Activated naive CD8-positive, alpha-beta T cell treated with anti-CD3 and anti-CD28 coated beads, Interleukin-2, amount 10 ng/mL, durations not matched to agents 7 days and 5 days (primary cell): ENCODE results near the gene HNRNPD. TPM values are rescaled to one million over a fixed set of nuclear protein-coding genes. Genes with fewer than 3 reads are reported as not detected.
"Not testable (repeated sequence)": the region's sequence is repeated elsewhere in the genome, so short reads cannot be mapped to it uniquely, and the experiment has no call there.

Experiments
- ATAC-seq: fragments of 150-1000 bp; cut with Tn5 transposase; one replicate; pipeline ENCODE4 v1.10.0; 2021; ENCODE audit warnings: low read depth, moderate library complexity
- POLR2A ChIA-PET: fragments of 350-600 bp; sonication (Branson Sonifier 250); formaldehyde crosslinking; loops from one replicate; lab custom pipeline; 2021; ENCODE audit warnings: antibody characterized with exemption; lab: Charles Lee
- DNase-seq: peaks from one replicate; pipeline ENCODE4 v3.0.0; 2021
- H3K27ac Mint-ChIP-seq: one replicate; pipeline ENCODE4 v1.8.0; 2022; ENCODE audit warnings: mild to moderate bottlenecking, mixed read lengths
- H3K27me3 Mint-ChIP-seq: one replicate; pipeline ENCODE4 v1.8.0; 2022; ENCODE audit warnings: mild to moderate bottlenecking, moderate library complexity, mixed read lengths
- H3K36me3 Mint-ChIP-seq: one replicate; pipeline ENCODE4 v1.8.0; 2021; ENCODE audit warnings: mild to moderate bottlenecking, mixed read lengths
- H3K4me1 Mint-ChIP-seq: one replicate; pipeline ENCODE4 v1.8.0; 2021; ENCODE audit warnings: mixed read lengths
- H3K4me3 Mint-ChIP-seq: one replicate; pipeline ENCODE4 v1.8.0; 2022; ENCODE audit warnings: mild to moderate bottlenecking, moderate library complexity, mixed read lengths
- H3K9me3 Mint-ChIP-seq: one replicate; pipeline ENCODE4 v1.8.0; 2021; ENCODE audit warnings: mixed read lengths
- total RNA-seq, 2 experiments: library from RNA; stranded (reverse); gene quantifications; one replicate each; pipeline ENCODE4 v1.2.3, GENCODE V29; 2021

HNRNPD gene
- total RNA-seq, 2 experiments from 2014 or later, result 356 to 360 TPM

DNA sequence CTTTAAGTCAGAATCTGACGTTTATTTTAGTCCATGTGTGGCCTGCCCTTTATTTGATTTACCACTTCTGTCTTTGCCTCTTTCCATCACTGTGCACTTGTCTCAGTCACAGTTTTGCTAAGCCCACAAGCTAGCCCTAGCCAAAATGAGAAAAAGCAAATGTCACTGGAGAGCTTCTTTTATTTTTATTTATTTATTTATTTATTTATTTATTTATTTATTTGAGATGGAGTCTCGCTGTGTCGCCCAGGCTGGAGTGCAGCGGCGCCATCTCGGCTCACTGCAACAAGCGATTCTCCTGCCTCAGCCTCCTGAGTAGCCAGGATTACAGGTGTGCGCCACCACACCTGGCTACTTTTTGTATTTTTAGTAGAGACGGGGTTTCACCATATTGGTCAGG lies 16.3 kb upstream of the HNRNPD start:
- not testable (repeated sequence) for H3K4me3 Mint-ChIP-seq, H3K27ac Mint-ChIP-seq, ATAC-seq, DNase-seq, H3K36me3 Mint-ChIP-seq, H3K4me1 Mint-ChIP-seq, H3K9me3 Mint-ChIP-seq
- POLR2A ChIA-PET, result interaction anchor here (0.7 kb wide), 1 partner anchor 16 kb away, joined by 3 read pairs; the partner anchor contains the start of gene HNRNPD
- H3K27me3 Mint-ChIP-seq, result peaks cover 11% of the 10 kb centered on the region

DNA sequence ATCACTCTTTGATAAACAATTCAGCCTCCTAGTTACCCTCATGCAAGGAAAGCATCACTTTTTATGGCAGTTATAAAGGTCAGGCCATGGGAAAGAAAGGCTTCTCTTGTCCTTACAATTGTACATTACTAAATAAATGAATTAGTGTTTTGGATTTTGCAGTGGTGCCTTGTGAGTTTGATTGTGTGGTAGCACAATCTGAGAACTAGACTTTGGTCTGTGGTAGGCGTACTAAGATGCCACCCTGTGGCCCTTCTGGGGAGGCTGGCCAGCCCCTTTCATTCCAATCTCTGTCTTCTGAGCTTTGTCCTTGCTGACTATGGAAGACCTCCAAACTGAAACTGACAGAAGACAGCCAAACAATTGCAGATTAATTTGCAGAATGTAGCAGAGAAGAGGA lies 14.6 kb upstream of the HNRNPD start:
- Mint-ChIP-seq H3K4me3 (no peak overlapping the region), H3K27me3 (peaks cover 9% of the 10 kb centered on the region), H3K36me3 (peaks cover 6% of the 10 kb centered on the region), H3K27ac (no peak overlapping the region), H3K4me1 (peaks cover 2% of the 10 kb centered on the region), H3K9me3 (peaks cover 6% of the 10 kb centered on the region)
- ATAC-seq (no peak), DNase-seq (no peak)
- POLR2A ChIA-PET, result no interaction called here

DNA sequence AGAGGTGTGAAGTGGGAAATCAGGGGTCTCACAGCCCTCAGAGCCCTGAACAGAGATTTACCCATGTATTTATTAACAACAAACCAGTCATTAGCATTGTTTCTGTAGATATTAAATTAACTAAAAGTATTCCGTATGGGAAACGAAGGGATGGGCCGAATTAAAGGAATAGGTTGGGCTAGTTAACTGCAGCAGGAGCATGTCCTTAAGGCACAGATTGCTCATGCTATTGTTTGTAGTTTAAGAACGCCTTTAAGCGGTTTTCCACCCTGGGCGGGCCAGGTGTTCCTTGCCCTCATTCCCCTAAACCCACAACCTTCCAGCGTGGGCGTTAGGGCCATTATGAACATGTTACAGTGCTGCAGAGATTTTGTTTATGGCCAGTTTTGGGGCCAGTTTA lies 12.5 kb upstream of the HNRNPD start:
- H3K9me3 Mint-ChIP-seq, H3K27me3 Mint-ChIP-seq, H3K27ac Mint-ChIP-seq, DNase-seq, H3K4me1 Mint-ChIP-seq, ATAC-seq, H3K36me3 Mint-ChIP-seq, H3K4me3 Mint-ChIP-seq: not testable (repeated sequence)
- POLR2A ChIA-PET, result interaction anchor here (1.2 kb wide), 1 partner anchor 12 kb away, joined by 4 read pairs; the partner anchor contains the start of gene HNRNPD

DNA sequence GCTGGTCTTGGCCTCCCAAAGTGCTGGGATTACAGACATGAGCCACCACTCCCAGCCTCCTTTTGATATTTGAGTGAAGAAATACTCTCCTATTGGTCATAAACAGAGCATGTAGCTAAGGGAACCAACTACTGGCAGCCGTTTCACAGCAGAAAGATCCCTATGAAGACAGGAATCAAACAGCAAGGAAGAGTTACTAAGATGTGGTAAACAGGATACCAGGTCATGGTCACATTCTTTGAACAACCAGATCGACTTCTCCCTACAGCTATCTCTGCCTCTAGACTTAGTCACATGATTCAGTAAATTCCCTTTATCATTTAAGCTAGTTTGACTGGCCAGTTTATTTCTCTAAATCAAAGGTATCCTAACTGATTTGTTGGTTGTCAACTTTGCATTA lies 9.0 kb upstream of the HNRNPD start:
- Mint-ChIP-seq H3K36me3 (peaks cover 15% of the 10 kb centered on the region), H3K4me1 (peaks cover 11% of the 10 kb centered on the region), H3K27ac (peak overlapping the region; percentile 43), H3K4me3 (no peak overlapping the region), H3K9me3 (peaks cover 7% of the 10 kb centered on the region), H3K27me3 (peaks cover 5% of the 10 kb centered on the region)
- DNase-seq, result no peak
- POLR2A ChIA-PET, result interaction anchor here (0.9 to 2.0 kb wide), 2 partner anchors 9 to 46 kb away, joined by 4 to 10 read pairs; partner anchors contain the start of gene HNRNPD
- ATAC-seq, result peak; percentile 56

DNA sequence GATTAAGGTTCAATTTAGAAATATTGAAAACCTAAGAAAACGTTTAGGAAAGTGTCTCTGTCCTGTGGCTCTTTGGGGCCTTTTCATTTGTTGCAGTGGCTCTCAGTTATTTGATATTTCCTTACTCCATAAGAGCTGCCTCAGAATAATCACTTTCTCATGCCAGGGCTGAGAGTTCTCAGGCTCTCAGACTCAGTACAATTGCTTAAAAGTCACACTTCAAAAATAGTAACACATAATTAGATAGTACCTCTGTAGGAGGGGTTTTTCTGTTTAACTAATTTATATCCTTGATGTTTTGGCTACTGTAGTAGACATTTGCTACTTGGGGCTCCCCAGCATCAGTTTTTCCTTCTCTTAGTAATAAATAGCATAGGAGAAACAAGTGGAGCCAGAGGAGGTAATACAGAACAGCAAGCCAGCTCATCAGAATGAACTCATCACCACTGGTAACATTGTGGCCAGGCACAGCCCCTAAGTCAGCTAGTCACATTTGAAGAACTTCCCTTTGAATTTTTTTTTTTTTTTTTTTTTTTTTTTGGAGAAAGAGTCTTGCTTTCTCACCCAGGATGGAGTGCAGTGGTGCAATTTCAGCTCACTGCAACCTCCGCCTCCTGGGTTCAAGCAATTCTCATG lies 8.0 kb upstream of the HNRNPD start:
- DNase-seq (no peak), ATAC-seq (peak; percentile 42)
- Mint-ChIP-seq H3K36me3 (peaks cover 21% of the 10 kb centered on the region), H3K27me3 (peaks cover 5% of the 10 kb centered on the region), H3K9me3 (peaks cover 7% of the 10 kb centered on the region), H3K27ac (no peak overlapping the region), H3K4me1 (peaks cover 13% of the 10 kb centered on the region), H3K4me3 (no peak overlapping the region)
- POLR2A ChIA-PET, result interaction anchor here (0.8 to 1.6 kb wide), 2 partner anchors 10 to 48 kb away, joined by 5 to 7 read pairs; no protein-coding TSS in a partner anchor

DNA sequence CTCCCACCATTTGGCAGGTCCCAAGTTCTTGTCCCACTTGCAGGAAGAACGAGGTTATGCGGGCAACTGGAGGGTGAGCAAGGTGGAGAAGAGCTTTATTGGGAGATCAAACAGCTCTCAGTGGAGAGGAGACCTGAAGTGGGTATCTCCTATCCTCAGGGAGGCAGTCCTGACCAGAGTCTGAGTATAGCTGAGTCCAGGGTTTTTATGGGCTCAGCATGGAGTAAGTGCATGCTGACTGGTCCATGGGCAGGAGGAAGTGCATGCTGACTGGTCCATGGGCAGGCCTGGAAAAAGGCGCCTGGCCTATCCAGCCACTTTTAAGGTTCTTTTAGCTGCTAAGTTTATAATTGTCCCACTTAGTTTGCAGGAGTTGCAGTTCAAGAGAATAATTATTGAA lies 7.4 kb upstream of the HNRNPD start:
- DNase-seq (no peak), ATAC-seq (no peak)
- no peak overlapping the region for H3K27ac Mint-ChIP-seq
- peaks cover 16% of the 10 kb centered on the region for H3K4me1 Mint-ChIP-seq
- H3K9me3 Mint-ChIP-seq, result peaks cover 7% of the 10 kb centered on the region
- no peak overlapping the region for H3K4me3 Mint-ChIP-seq
- POLR2A ChIA-PET, result interaction anchor here (0.8 to 1.6 kb wide), 2 partner anchors 9 to 48 kb away, joined by 5 to 7 read pairs; no protein-coding TSS in a partner anchor
- H3K36me3 Mint-ChIP-seq, result peaks cover 24% of the 10 kb centered on the region
- H3K27me3 Mint-ChIP-seq, result no peaks in the 10 kb centered on the region

DNA sequence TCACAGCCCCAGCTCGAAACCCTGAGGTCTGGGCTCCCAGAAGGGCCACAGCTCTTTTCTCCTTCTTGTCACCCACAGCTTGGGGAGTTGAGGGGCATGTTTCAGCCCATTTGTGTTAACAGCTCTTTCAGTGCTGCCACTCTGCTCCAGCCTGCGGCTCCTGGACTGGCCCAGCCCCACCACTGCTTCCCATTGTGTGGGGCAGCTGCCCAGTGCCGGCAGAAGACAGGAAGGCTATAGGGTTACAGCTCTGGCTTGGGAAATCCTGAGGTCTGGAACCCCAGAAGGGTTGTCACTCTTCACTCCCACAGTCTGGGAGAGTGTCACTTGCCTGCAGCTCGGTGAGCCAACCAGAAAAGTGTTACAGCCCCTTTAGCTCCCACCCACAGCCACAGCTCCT lies 7.0 kb upstream of the HNRNPD start:
- H3K27ac Mint-ChIP-seq, result no peak overlapping the region
- H3K4me1 Mint-ChIP-seq, result peaks cover 20% of the 10 kb centered on the region
- POLR2A ChIA-PET, result interaction anchor here (1.6 kb wide), 1 partner anchor 9 kb away, joined by 5 read pairs; no protein-coding TSS in a partner anchor
- no peak for DNase-seq
- H3K9me3 Mint-ChIP-seq, result peaks cover 6% of the 10 kb centered on the region
- H3K36me3 Mint-ChIP-seq, result peaks cover 23% of the 10 kb centered on the region
- no peak overlapping the region for H3K4me3 Mint-ChIP-seq
- H3K27me3 Mint-ChIP-seq, result no peaks in the 10 kb centered on the region
- no peak for ATAC-seq

DNA sequence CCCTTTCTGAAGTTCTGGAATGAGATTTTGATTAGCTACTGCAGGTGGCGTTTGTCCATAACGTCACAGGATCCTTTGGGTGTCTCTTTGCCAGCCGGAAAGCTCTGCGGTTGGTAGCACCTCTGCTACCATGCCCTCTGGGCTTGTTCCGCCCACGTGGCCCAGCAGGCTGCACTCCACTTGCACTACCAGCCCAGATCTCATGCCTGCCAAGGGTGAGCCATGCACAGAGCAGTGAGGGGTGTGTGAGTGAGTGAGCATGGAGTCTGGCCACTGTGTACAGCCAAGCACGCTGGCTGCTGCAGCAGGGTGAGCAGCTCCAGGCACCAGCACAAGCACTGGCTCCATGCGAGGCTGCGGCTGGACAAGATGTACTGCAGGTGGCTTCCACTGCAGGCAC lies 6.6 kb upstream of the HNRNPD start:
- Mint-ChIP-seq H3K4me3 (no peak overlapping the region), H3K4me1 (peaks cover 24% of the 10 kb centered on the region), H3K36me3 (peaks cover 21% of the 10 kb centered on the region), H3K27me3 (no peaks in the 10 kb centered on the region), H3K9me3 (peaks cover 4% of the 10 kb centered on the region), H3K27ac (no peak overlapping the region)
- DNase-seq, result no peak
- no peak for ATAC-seq
- POLR2A ChIA-PET, result interaction anchor here (1.6 kb wide), 1 partner anchor 8 kb away, joined by 5 read pairs; no protein-coding TSS in a partner anchor

DNA sequence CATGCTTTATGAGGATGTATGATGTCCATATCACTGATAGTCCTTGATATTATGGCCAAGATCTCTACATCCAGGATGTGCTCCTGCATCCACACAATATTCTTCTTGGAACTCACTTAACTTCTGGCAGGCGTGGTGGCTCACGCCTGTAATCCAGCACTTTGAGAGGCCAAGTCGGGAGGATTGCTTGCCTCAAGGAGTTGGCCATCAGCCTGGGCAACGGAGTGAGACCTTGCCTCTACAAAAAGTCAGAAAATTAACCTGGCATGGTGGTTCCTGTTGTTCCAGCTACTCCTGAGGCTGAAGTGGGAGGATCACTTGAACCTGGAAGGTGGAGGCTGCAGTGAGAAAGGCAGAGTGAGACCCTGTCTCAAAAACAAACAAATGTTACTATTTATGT lies 2.3 kb upstream of the HNRNPD start:
- POLR2A ChIA-PET, result interaction anchor here (4.2 kb wide), 1 partner anchor 53 kb away, joined by 95 read pairs; the partner anchor contains the start of genes ENOPH1 and HNRNPDL
- no peaks in the 10 kb centered on the region for H3K27me3 Mint-ChIP-seq
- H3K27ac Mint-ChIP-seq, result no peak overlapping the region
- H3K4me1 Mint-ChIP-seq, result peaks cover 22% of the 10 kb centered on the region
- peak overlapping the region; percentile 94 for H3K4me3 Mint-ChIP-seq
- no peaks in the 10 kb centered on the region for H3K9me3 Mint-ChIP-seq
- DNase-seq (no peak), ATAC-seq (no peak)
- H3K36me3 Mint-ChIP-seq, result peaks cover 43% of the 10 kb centered on the region

DNA sequence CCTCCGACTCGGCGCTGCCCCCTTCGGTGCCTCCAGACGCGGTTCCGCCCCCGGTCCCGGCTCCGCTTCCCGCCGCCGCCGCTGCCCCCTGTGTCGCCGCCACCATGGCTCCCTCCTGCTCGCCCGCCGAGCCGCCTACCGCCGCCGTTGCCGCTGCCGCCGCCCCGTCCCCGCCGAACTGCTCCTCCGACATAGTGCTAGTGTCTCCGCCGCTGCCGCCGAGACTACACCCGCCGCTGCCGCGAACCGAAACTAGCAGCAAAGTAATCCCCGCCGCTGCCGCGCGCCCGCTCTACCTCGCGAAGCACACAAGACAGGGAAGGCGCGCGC lies 340 bp downstream of the HNRNPD start:
- ATAC-seq (peak; percentile 23), DNase-seq (no peak)
- H3K9me3 Mint-ChIP-seq, result no peaks in the 10 kb centered on the region
- H3K27ac Mint-ChIP-seq, result peak overlapping the region; percentile 98
- POLR2A ChIA-PET, result interaction anchor here (0.8 to 4.2 kb wide), 12 partner anchors 10 to 912 kb away, joined by 3 to 95 read pairs (median 6); partner anchors contain the start of genes ENOPH1 and HNRNPDL
- peaks cover 51% of the 10 kb centered on the region for H3K36me3 Mint-ChIP-seq
- H3K4me3 Mint-ChIP-seq, result peak overlapping the region; percentile 94
- peaks cover 41% of the 10 kb centered on the region for H3K4me1 Mint-ChIP-seq
- no peaks in the 10 kb centered on the region for H3K27me3 Mint-ChIP-seq

DNA sequence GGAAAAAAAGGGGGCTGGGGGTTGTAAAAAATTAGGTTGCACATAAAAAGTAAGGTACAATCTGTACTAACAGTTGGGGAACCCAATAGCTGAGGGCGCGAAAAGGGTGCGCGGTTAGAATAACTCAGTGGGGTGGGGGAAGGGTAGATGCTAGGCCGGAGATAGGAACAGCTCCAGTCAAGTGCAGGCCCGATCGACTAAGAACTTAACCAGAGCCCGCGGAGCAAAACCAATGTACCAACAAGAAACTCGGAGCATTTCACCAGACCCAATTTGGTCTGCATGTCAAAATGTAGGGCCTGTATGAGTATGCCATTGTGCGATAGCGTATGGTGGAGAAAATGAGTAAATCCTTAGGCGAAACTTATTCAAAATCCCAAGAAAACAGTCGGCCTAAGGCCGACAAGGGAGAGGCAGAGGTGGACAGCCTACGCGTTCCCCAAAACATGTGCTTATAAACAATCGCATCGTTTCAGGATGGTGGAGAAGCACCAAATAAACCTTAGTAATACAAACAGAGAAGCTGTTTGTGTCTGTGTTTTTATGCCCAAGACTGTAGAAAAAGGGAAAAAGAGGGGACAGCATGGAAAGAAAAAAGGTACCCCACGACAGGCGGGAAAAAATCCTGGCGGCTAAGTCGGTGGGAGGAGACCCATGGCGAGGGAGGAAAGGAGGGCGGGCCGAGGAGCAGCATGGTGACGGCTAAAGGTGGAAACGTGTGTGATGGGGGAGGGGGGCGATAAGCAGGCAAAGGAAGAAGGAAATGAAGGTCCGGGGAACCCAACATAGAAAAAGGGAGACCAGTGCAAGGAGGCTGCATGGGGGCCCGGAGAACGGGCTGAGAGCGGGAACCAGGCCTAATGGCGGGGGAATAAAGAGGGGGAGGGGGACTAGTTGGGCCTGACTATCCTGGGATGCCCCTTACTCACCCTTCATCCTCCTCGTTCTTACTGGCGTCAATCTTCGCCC lies 990 bp downstream of the HNRNPD start:
- H3K27me3 Mint-ChIP-seq, result no peaks in the 10 kb centered on the region
- peak overlapping the region; percentile 94 for H3K4me3 Mint-ChIP-seq
- H3K4me1 Mint-ChIP-seq, result peaks cover 43% of the 10 kb centered on the region
- peak overlapping the region; percentile 98 for H3K27ac Mint-ChIP-seq
- ATAC-seq (peak; percentile 13), DNase-seq (peak; percentile 68)
- POLR2A ChIA-PET, result interaction anchor here (0.6 to 3.6 kb wide), 6 partner anchors 9 to 88 kb away, joined by 3 to 58 read pairs (median 6); partner anchors contain the start of gene HNRNPDL
- H3K36me3 Mint-ChIP-seq, result peaks cover 50% of the 10 kb centered on the region
- H3K9me3 Mint-ChIP-seq, result no peaks in the 10 kb centered on the region

DNA sequence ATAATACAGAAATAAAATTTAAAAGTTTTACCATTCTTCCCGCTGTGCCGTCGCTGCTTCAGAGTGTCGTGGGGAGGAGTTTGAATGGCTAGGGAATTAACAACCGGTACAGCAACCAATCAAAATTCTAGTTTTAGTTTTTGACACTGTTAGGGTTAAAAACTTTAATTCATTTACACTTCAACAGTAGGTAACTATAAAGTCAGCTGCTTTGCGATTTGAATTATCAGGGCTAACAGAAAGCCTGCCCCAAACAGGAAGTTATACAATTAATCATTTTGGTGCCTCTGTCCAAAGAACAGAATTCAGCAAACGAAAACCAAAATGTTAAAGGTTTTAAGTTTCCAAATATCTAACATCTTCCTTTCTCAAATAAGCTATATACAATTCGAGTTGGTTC lies 2.3 kb downstream of the HNRNPD start:
- Mint-ChIP-seq H3K27ac (peak overlapping the region; percentile 98), H3K4me3 (peak overlapping the region; percentile 94), H3K27me3 (no peaks in the 10 kb centered on the region), H3K9me3 (no peaks in the 10 kb centered on the region), H3K4me1 (peaks cover 51% of the 10 kb centered on the region), H3K36me3 (peaks cover 49% of the 10 kb centered on the region)
- POLR2A ChIA-PET, result interaction anchor here (1.9 to 3.6 kb wide), 4 partner anchors 10 to 58 kb away, joined by 5 to 58 read pairs (median 8); partner anchors contain the start of gene HNRNPDL
- no peak for ATAC-seq
- DNase-seq, result no peak
